GM21576 (cell line): ENCODE data around the gene PLXNA3.

ENCODE experiments used
- ATAC-seq: cut with Tn5 transposase; IDR thresholded peaks from one replicate; pipeline ENCODE4 v1.9.1; 2021; ENCODE audit warnings: mild to moderate bottlenecking, moderate library complexity; ENCODE audit not compliant: unreplicated experiment

The PLXNA3 gene

GRCh38 chrX:154476821-154477220 is 18.7 kb downstream of the PLXNA3 start:
- ATAC-seq, result no peak

- no peak for ATAC-seq
Measured at GRCh38 chrX:154477891-154478477, 19.9 kb downstream of the PLXNA3 start.

- peak; percentile 84 for ATAC-seq
Measured at GRCh38 chrX:154478728-154479622, 20.9 kb downstream of the PLXNA3 start, which contains the start of gene LAGE3. TSS of gene LAGE3 (minus strand) at chrX:154479281. CDS start at chrX:154478915, 366 bp downstream.

- no peak for ATAC-seq
Measured at GRCh38 chrX:154481195-154481594, 23.1 kb downstream of the PLXNA3 start.

- ATAC-seq, result no peak
Measured at GRCh38 chrX:154481911-154482601, 24.0 kb downstream of the PLXNA3 start.

- ATAC-seq, result no peak
Measured at GRCh38 chrX:154482786-154483185, 24.7 kb downstream of the PLXNA3 start.

GRCh38 chrX:154483325-154483724 is 25.2 kb downstream of the PLXNA3 start:
- no peak for ATAC-seq

GRCh38 chrX:154484255-154485149 is 26.4 kb downstream of the PLXNA3 start:
- no peak for ATAC-seq

GRCh38 chrX:154485150-154486051 is 27.3 kb downstream of the PLXNA3 start:
- ATAC-seq, result no peak

GRCh38 chrX:154486052-154486395 is 27.9 kb downstream of the PLXNA3 start:
- no peak for ATAC-seq

GRCh38 chrX:154486396-154487207 is 28.5 kb downstream of the PLXNA3 start, which contains the start of gene UBL4A:
TSS of gene UBL4A (minus strand) at chrX:154486615. CDS start at chrX:154486584, 31 bp downstream.
- ATAC-seq, result no peak

- ATAC-seq, result no peak
Measured at GRCh38 chrX:154487518-154488290, 29.6 kb downstream of the PLXNA3 start.

- ATAC-seq, result no peak
Measured at GRCh38 chrX:154488336-154489075, 30.4 kb downstream of the PLXNA3 start.

- ATAC-seq, result no peak
Measured at GRCh38 chrX:154489182-154489581, 31.1 kb downstream of the PLXNA3 start.

- peak; percentile 15 for ATAC-seq
Measured at GRCh38 chrX:154490021-154490413, 31.9 kb downstream of the PLXNA3 start.

GRCh38 chrX:154490414-154491083 is 32.5 kb downstream of the PLXNA3 start, which contains the start of gene SLC10A3:
TSS of gene SLC10A3 (minus strand) at chrX:154490629. CDS start at chrX:154488940, 1,689 bp downstream.
- ATAC-seq, result peak; percentile 69

- ATAC-seq, result no peak
Measured at GRCh38 chrX:154494715-154495114, 36.6 kb downstream of the PLXNA3 start.
